Psoas muscle (tissue), 8 donors: ENCODE data around the gene PTPRG. TPM values are rescaled to one million over a fixed set of nuclear protein-coding genes. Genes with fewer than 3 reads are reported as not detected.

Source experiments
- ATAC-seq, 4 donors: fragments of 200-7000 bp; cut with Tn5 transposase; one replicate each; pipeline ENCODE4 v1.9.1; 2020; ENCODE audit warnings: moderate library complexity in 3 of 4, mild to moderate bottlenecking in 2 of 4
- DNase-seq, 2 donors: peaks; one replicate each; pipeline ENCODE4 v3.0.0-alpha.2; 2020
- H3K27ac ChIP-seq: fragments of 200-600 bp; one replicate; pipeline ENCODE4 v1.8.0; 2022
- H3K27me3 ChIP-seq, 3 donors: fragments of 200-600 bp in 1 of 3; one replicate each; pipeline versions ENCODE4 v1.6.1 to v1.8.0; 2013 to 2022; ENCODE audit warnings: low read length in 2 of 3, mild to moderate bottlenecking in 2 of 3, moderate library complexity in 1 of 3; ENCODE audit not compliant: insufficient read depth in 3 of 3
- H3K36me3 ChIP-seq, 2 donors: fragments of 200-600 bp in 1 of 2; one replicate each; pipeline versions ENCODE4 v1.6.1 to v1.8.0; 2013 to 2022; ENCODE audit warnings: low read depth in 1 of 2, mild to moderate bottlenecking in 1 of 2, moderate library complexity in 1 of 2; ENCODE audit not compliant: insufficient read depth in 1 of 2
- H3K4me1 ChIP-seq: fragments of 200-600 bp; one replicate; pipeline ENCODE4 v1.8.0; 2022
- H3K4me3 ChIP-seq: fragments of 200-600 bp; one replicate; pipeline ENCODE4 v1.8.0; 2022; ENCODE audit warnings: mild to moderate bottlenecking
- H3K9me3 ChIP-seq: fragments of 200-600 bp; one replicate; pipeline ENCODE4 v1.8.0; 2022
- CTCF ChIP-seq: fragments of 200-600 bp; IDR thresholded peaks from one replicate; pipeline ENCODE4 v1.8.0; 2022; ENCODE audit warnings: antibody characterized with exemption
- WGBS, 3 donors: extraction: QIAGEN DNeasy Blood & Tissue Kit; methylation state at CpG; one replicate each; pipeline versions ENCODE4 v1.1.6 to v1.1.7; 2013; 5-methylcytosine and 5-hydroxymethylcytosine counted together
- intact Hi-C, 2 donors: fragments of 100-400 bp; cut with DNase I; formaldehyde crosslinking; loops; one replicate each; pipeline versions ENCODE4 v1.11.0 to v1.14.2; 2022
- polyA plus RNA-seq, 3 donors: library from polyadenylated mRNA; stranded (reverse); fragments of 200-250 nt; gene quantifications; one replicate each; pipeline ENCODE4 v1.2.3, GENCODE V29; 2013
- total RNA-seq, 4 donors: library from RNA; stranded (reverse); fragmentation: NEBNext Ultra II Directional in 2 of 4; extraction: Animal tissue kit (Norgen Biotek cat#: 25700) in 2 of 4; gene quantifications; one replicate each; pipeline versions ENCODE4 v1.2.1 to v1.2.4, GENCODE V29; 2021 to 2023
- donor health status: healthy with polysubstance abuse.
- donor health status: DM: no; HTN: no; CAD: no; lungs with moderate emphysema.
- donor health status: Bipolar disorder and iron deficiency.
- donor health status: healthy.
- donor health status: DM: yes; HTN: yes; CAD: no.
- donor health status: DM: no; HTN: no; CAD: no.
- donor health status: DM: no; HTN: no; CAD: no.
- donor health status: DM: yes; HTN: yes; CAD: no.

The PTPRG gene
- total and polyA plus RNA-seq, 7 donors = 4.5 to 29.5 (median 12.6) TPM

GRCh38 chr3:61632568-61633175, 71.3 kb downstream of the PTPRG start:
- H3K27me3 ChIP-seq = no peaks in the 10 kb centered on the region
- ATAC-seq (no peak), DNase-seq (no peak)
- TF ChIP-seq CTCF = no peak
- H3K4me3 ChIP-seq = no peak overlapping the region
- peaks cover 22% of the 10 kb centered on the region for H3K4me1 ChIP-seq
- H3K9me3 ChIP-seq = no peaks in the 10 kb centered on the region
- intact Hi-C loops = no loop called here
- H3K36me3 ChIP-seq = no peaks in the 10 kb centered on the region
- 87 to 97% (median 94%) methylated on average over 2 of the region's 2 CpGs for WGBS, 3 donors
- H3K27ac ChIP-seq = no peak overlapping the region

- WGBS, 3 donors = 23 to 46% (median 23%) methylated on average over 3 of the region's 3 CpGs
- Histone ChIP-seq H3K4me1 (peaks cover 9% of the 10 kb centered on the region), H3K36me3 (no peaks in the 10 kb centered on the region), H3K4me3 (no peak overlapping the region), H3K27ac (no peak overlapping the region), H3K27me3 (no peaks in the 10 kb centered on the region), H3K9me3 (no peaks in the 10 kb centered on the region)
- ATAC-seq (no peak), DNase-seq (no peak)
- intact Hi-C loops = no loop called here
- TF ChIP-seq CTCF = no peak
Measured at GRCh38 chr3:61634678-61635077, 73.3 kb downstream of the PTPRG start.

GRCh38 chr3:61637088-61638051, 76.0 kb downstream of the PTPRG start:
- Histone ChIP-seq H3K27ac (peak overlapping the region; percentile 51), H3K36me3 (no peaks in the 10 kb centered on the region), H3K4me3 (peak overlapping the region; percentile 54), H3K4me1 (peaks cover 9% of the 10 kb centered on the region), H3K9me3 (no peaks in the 10 kb centered on the region), H3K27me3 (no peaks in the 10 kb centered on the region)
- intact Hi-C loops = no loop called here
- DNase-seq (peak in 1 of 2 donors; percentile 61), ATAC-seq (peak; percentile 28 to 82 (median 62))
- TF ChIP-seq CTCF = no peak
- 12 to 26% (median 16%) methylated on average over 16 of the region's 16 CpGs for WGBS, 3 donors

- Histone ChIP-seq H3K27me3 (no peaks in the 10 kb centered on the region), H3K9me3 (no peaks in the 10 kb centered on the region), H3K4me1 (peaks cover 10% of the 10 kb centered on the region), H3K27ac (no peak overlapping the region), H3K4me3 (no peak overlapping the region), H3K36me3 (no peaks in the 10 kb centered on the region)
- WGBS, 3 donors = 97 to 100% (median 99%) methylated on average over 1 of the region's 1 CpG
- ATAC-seq = no peak
- intact Hi-C loops = no loop called here
- DNase-seq = no peak
- TF ChIP-seq CTCF = no peak
Measured at GRCh38 chr3:61638741-61639140, 77.4 kb downstream of the PTPRG start.
